Inferior parietal cortex (tissue), 1 donor: ENCODE data around the gene DMGDH.
"Not testable (repeated sequence)": the region's sequence is repeated elsewhere in the genome, so short reads cannot be mapped to it uniquely, and the experiment has no call there.

ENCODE experiments used
- DNase-seq: peaks from one replicate; pipeline ENCODE4 v3.0.0-alpha.2; 2016; ENCODE audit errors: extremely low spot score

The DMGDH gene

DNA sequence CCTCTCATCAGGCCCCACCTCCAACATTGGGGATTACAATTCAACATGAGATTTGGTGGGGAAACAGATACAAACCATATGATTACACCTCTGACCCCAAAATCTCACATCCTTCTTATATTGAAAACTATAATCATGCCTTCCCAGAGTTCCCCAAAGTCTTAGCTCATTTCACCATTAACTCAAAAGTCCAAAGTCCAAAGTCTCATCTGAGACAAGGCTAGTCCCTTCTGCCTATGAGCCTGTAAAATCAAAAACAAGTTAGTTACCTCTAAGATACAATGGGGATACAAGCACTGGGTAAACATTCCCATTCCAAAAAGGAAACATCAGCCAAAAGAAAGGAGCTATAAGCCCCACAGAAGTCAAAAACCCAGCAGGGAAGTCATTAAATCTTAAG lies 57.6 kb downstream of the DMGDH start:
- DNase-seq, result no peak

DNA sequence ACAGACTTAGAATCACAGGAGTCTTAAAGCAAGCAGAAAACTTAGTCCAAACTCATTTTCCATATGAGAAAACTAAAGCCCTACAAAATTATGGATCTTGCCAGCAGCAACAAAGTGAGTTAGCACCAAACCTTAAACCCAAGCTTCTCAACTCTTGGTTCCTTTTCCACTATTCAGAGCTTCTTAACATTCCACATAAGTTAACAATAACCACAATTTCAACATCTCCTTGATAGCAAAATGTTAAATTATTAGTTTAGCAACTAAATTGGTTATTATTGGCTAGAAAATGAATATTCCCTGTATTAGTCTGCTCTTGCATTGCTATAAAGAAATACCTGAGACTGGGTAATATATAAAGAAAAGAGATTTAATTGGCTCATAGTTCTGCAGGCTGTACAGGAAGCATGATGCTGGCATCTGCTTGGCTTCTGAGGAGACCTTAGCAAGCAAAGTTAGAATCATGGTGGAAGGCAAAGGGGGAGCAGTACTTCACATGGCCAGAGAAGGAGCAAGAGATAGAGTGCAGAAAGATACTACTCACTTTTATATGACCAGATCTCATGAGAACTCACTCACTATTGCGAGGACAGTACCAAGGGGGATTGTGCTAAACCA lies 58.1 kb downstream of the DMGDH start:
- DNase-seq, result no peak

DNA sequence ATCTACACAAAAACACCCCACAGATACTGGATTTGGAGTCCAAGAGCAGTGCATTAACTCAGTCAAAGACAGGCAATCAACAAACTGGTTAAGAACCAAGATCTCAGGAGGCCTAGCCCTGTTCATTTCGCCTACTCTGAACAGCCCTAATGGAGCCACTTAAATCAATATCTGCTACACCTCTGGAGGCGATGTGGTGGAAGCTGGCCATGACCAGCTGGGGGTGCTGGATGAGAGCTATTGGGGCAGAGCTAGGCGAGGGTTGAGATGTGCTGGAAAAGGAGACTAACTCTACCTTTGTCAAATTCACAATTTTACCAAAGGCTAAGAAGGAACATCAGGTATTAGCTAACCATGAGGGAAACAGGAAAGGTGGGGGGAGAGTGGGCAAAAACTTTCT lies 61.1 kb downstream of the DMGDH start:
- no peak for DNase-seq

DNA sequence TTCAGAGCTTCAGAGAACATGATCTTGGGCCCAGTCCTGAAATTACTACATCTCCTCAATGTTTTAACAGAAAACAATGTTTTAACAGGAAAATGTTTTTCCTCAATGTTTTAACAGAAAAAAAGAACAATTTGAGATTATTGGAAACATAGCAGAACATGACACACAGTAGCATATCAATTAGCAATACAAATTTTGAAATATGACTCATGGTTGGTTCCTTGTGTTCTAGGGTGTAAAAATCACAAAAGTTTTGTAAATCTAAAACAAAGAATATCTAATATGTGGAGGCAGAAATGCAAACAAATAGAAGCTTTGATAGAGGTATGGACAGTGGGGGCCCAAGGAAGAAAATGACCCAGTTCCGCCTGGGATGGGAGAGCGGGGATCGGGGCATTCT lies 61.6 kb downstream of the DMGDH start:
- DNase-seq, result no peak

DNA sequence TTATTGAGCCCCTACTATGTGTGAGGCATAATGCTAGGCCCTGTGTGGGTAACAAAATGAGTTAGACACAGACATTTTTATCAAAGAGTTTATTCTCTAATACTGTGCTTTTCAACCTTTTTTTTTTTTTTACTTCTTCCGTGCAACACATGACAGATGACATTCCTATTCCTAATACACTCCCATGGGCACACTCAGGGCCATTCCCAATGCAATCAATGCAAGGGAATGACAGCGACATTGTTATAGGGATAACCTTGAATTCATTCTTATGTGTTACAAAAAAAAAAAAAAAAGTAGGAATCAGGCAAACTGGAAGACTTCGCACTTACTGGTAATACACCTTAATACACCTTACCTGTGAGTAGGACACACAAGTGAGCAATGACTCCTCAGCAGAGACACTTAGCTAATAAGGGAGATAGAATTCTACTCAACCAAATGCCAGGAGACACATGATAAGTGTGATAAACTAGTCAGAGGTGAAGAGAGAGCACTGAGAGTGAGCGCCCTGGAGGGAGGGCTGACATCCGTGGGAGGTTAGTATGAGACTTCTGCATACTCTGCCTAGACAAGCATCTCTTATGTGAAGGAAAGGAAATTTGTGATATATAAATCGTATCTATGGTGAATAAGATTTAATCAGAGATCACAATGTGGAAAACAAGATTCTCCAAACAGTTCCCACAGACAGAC lies 63.4 kb downstream of the DMGDH start:
- DNase-seq, result no peak

DNA sequence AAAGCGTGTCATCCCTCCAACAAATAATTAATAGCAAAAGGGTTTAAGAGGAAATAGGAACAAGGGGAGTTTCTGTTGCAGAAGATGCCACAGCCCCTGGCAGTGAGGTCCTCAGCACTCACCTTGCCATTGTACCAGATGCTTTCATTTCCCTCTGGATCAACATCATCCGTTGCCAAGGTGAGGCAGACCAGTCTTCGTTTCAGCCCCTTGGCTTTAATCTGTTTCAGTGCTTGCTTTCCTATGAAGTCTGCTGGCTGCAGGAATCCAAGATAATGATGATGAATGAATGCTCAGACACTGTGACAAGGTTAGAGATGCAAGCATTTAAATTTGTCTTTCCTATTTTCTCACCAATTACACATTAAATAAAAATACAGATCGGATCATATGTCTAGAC lies 64.3 kb downstream of the DMGDH start:
- no peak for DNase-seq

DNA sequence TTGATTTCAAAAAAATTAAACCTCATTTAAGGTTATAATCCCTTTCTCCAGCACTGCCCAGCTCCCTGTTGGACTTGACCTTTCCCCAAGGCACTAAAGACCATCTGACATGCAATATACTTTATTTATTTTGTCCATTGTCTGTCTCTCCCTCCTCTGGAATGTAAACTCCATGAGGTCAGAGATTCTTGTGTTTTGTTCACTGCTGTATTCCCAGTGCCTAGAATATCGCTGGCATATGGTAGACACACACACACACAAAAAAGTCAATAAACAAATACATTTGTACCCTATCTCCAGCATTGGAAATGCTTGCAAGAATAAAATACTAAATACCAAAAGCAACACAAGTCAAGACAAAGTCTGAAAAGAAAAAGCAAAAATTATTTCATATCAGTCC lies 67.1 kb downstream of the DMGDH start:
- no peak for DNase-seq

DNA sequence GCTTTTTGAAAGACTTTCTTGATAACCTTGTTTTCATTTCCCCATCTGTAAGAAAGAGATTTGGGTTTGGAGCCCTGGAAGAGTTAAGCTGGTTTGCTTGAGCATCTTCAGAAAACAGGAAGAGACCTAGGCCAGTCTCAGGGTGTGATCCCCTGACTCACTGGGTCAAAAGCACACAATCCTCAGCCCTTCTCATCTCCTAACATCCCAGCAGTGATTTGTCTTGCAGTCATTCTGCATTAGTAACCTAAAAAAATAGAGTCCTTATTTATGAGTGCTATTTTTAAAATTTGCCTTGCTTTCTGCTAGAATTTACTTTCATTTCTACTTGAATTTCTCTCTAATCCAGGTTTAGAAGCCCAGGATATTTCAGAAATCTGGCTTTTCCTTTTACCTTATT lies 68.0 kb downstream of the DMGDH start:
- DNase-seq, result no peak

DNA sequence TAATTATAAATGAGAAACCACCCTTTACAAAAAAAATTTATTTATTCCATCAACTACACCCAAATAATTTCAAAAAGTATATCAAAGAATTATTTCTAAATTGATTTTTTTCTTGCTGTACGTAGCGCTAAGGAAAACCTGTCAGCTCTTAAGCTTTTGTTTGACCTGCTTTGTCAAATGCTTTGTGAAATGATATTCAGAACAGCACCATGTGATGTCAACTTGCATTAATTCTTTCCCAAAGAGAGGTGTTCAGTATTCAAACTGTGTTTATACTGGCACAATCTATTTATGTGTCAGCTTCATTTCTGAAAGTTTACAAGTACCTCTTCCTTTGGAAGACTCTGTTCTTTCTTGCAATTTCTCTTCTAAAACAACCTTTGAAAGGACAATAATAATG lies 72.4 kb downstream of the DMGDH start:
- DNase-seq, result no peak

DNA sequence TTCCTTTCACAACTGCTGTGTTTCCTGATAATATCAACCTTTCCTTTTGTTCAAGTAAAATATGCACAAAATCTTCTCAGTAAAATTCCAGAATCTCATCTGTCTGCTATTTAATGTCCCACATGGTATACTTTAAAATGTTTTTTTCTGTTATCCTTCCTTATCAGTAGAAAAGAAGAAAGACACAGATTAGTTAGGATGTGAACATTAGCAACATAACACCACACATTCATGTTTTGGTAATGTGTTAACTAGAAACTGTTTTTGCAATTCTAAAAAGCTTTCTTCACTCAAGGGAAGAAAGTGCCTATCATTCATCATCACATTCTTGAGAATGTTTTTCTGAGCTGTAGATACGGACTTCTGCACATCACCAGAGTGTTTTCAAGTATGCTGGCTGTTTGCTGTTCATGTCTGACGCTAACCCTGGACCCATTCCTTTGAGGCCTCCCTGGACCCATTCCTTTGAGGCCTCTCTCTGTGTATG lies 73.9 kb downstream of the DMGDH start:
- no peak for DNase-seq

DNA sequence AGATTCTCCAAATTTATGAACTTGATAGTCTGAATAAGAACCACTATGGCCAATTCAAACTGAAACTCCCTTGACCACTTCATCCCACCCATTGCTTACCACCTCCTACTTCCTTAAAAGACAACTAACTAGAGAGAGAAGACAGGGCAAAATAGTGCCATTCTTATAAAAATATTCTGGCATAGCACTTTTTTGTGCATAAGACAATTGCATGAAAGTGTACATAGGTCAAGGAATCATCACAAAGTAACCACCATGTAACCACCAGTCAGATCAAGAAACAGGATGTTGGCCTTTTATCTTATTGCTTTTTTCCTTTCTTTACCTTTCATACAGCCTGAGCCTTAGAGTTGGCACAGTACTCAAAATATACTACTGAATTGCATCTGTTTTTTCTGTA lies 76.3 kb downstream of the DMGDH start:
- no peak for DNase-seq

DNA sequence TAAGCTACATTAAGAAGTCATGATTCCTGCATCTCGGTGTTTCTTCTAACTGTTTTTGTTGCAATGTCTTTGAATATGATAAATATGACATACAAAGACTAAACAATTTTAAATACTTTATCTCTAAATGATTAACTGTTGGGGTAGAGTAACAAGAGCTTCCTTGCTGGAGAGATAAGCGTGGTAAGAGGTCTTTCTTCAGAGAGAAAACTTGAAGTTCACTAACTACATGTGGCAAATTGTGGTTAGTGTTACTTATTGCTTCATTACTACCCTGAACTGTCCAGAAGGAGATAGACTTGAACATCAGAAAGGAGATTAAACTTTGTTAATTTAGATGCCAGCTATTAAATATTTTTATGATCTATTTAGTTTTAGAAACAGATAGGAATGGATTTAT lies 77.3 kb downstream of the DMGDH start:
- DNase-seq, result no peak

DNA sequence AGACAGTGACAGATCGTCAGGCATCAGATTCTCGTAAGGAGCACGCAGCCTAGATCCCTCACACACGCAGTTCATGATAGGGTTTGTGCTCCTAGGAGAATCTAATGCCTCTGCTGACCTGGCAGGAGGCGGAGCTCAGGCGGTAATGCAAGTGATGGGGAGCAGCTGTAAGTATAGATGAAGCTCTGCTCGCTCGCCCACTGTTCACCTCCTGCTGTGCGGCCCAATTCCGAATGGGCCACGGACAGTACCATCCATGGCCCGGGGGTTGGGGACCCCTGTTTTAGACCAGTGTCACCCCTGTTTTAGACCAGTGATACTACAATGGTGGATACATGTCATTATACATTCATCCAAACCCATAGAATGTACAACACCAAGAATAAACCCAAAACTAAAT lies 80.4 kb downstream of the DMGDH start:
- no peak for DNase-seq

DNA sequence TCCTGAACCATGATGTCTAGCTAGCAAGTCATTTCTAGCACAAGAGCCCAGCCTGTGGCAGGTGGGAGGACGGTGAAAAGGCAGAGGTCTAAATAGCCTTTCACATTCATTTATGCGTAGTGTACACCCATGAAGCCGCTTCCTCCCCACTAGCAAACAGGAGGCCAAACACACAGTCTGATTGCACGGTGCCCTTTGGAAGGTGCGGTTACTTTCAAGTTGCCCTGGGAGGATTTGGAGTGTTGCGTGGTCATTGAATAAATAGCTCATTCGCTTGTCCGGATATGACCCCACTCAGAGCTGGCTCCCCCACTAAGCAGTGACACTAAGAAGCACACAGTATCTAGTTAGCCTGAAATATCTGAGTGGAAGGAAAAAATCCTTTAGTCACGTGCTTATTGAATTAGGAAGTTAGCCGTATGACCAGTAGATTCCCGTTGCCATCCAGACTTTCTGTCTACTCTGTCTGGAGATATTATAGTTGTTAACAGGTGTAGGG lies 83.7 kb downstream of the DMGDH start:
- DNase-seq, result no peak

DNA sequence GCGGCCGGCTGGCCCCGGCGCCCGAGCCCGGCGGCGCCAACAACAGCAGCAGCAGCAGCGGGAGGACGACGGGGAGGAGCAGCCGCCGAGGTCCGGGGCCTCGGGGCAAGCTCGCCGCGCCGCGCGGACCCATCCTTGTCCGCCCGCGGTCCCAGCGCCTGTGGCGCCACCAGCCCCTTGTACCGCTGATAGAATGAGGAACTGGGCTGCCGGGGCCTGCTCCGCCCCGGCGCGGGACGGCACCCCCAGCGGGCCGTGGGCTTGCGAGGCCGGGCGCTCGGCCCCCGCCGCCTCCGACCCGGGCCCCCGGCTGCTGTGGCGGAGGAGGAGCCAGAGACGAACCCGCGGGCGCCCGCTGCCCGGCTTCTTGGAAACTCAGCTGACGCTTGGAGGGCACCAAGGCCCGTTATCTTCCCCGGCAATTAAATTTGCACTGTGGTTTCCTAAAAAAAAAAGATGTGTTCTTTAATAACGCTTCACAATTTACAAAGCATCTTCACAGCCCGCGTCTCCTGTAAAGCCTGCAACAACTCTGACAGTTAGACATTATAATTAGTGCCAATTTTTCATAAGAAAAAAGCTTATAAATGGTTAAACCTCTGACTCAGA lies 84.3 kb downstream of the DMGDH start, which contains the start of gene ARSB:
ARSB (minus strand) TSS at position 195 of the 609 bp plus-strand sequence; CDS start at position 133, 62 bp downstream.
- peak; percentile 53 for DNase-seq

DNA sequence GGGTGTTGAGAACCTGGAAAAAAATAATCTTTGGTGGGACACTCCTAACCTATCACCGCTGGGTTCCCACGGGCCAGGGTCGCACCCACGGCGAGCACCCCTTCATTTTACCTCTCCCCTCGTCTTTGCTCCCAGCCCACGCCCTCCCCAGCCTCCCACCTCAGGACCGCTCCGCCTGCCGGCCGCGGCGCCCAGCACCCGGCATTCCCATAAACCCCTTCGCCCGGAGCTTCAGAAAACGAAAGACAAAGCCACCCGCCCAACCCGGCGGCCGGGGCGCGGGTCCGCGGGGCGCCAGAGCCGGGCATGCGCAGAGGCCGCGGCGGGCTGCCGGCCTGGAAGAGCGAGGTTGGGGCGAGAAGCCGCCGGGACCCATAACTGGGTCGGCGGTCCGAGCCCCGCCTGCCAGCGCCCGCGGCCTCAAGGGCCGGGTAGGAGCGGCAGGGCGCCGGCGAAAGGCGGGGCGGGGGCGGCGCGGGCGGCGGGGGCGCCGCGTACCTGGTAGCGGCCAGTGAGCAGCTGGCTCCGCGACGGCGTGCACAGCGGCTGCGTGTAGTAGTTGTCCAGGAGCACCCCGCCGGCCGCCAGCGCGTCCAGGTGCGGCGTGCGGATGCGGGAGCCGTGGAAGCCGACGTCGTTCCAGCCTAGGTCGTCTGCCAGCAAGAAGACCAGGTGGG lies 84.9 kb downstream of the DMGDH start:
- DNase-seq, result peak; percentile 77

DNA sequence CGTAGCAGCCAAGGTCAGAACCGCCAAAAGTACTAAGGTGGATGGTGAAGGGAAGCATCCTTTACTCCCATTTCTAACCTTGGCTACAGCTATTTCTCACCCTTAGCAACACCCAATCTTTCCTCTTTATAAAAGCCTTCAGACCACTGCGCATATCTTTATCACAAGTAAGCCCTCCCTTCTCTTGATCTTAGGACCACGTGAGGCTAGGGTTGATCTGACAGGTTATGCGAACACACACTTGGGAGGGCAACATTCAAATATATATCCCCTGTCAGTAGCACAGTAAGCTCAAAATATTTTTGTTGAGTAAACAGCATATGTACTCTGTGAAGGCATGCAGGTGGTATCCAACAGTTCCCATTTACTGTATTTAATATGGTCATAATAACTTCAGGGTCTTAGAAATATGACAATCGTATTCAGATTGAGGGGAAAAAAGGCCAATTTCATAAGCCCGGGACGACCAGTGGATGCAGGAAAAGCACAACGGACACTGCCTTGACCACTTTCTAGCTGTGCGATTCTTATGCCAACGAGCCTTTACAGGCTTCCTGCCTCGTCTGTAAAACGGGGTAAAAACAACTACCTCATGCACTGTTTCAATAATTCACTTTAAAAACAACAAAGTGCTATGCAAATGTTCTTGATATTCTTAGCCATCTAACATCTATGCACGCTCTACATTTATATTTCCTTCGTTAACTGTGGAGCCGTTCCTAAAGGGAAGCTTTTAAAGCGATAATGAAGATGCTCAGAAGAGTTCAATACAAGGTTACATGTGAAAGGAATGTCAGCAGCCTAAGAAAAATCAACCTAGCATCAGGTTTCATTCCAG lies 85.7 kb downstream of the DMGDH start:
- peak; percentile 53 for DNase-seq

DNA sequence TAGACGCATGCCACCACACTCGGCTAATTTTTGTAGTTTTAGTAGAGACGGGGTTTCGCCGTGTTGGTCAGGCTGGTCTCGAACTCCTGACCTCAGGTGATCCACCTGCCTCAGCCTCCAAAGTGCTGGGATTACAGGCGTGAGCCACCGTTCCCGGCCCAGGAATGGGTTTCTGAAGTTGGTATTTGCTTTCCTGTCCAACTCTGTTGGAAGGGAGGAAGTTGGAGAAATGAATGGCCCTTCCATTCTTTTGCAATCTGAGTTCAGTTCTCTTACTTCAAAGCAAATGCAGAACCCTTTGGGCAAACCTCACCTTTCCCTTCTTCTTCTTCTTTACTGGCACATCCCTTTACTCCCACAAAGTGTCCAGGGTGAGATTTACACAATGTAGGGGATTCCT lies 86.3 kb downstream of the DMGDH start:
- DNase-seq, result not testable (repeated sequence)

DNA sequence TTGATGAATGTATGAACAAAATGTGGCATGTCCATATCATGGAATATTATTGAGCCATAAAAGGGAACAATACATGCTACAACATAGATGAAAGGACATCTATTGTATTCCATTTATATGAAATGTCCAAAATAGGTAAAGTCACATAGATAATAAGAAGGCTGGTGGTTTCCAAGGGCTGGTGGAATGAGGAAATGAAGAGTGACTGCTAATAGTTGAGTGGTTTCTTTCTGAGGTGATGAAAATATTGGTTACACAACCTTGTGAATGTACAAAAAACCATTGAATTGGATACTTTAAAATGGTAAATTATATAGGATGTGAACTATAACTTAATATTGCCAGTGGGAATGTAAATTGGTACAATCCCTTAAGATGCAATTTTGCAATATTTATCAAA lies 89.6 kb downstream of the DMGDH start:
- DNase-seq, result no peak

DNA sequence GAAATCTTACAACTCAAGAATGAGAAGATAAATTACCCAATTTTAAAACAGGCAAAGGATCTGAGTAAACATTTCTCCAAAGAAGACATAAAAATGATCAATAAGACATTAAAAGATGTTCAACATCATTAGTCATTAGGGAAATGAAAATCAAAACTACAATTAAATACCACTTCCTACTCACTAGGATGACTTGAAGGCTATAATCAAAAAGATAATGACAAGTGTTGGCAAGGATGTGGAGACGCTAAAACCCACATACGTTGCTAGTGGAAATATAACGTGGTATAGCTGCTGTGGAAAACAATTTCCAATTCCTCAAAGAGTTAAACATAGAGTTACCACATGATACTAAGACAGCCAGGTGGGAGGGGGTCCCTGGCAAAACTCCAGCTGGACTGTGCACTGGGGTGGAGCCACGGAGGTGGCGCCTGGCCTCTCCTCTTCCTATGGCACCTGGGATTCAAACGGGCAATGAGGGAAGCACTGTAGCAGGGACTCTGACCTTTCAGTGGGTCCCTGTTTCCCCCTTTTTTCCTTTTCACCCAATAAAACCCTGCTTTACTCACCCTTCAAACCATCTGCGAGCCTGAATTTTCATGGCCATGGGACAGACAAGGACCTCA lies 90.2 kb downstream of the DMGDH start:
- no peak for DNase-seq

DNA sequence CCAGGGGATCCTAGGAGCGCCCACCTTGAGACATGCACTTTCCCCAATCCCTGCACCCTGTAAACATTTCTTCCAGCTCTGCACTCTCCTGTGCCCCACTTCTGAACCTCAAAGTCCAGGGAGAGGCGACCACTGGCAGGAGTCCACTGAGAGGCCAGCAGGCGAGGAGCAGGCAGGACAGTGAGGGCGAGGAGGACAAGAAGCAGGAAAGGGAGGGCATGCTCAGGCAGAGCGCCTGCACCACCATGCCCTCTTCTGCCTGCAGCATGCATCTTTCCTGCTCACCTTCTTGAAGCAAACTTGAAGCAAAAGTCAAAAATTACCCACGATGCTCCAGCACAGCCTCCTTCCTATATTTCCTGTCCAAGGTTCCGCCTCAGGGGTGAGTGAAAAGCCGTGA lies 94.4 kb downstream of the DMGDH start:
- DNase-seq, result no peak
